GM12872 (cell line): Measurements from ENCODE around the gene ADAM12.

Experiments
- CTCF ChIP-seq: IDR thresholded peaks from 3 replicates; pipeline ENCODE4 v1.5.1; 2011; ENCODE audit warnings: low read depth, mild to moderate bottlenecking, low read length, moderate library complexity; ENCODE audit not compliant: insufficient read depth

Gene ADAM12

GRCh38 chr10:126163506-126163905, 224.8 kb downstream of the ADAM12 start:
- TF ChIP-seq CTCF: no peak

- TF ChIP-seq CTCF: no peak
Observed at GRCh38 chr10:126161691-126162090, 226.6 kb downstream of the ADAM12 start.

- TF ChIP-seq CTCF: no peak
Observed at GRCh38 chr10:126160971-126161630, 227.2 kb downstream of the ADAM12 start.

GRCh38 chr10:126160571-126160970, 227.7 kb downstream of the ADAM12 start:
- TF ChIP-seq CTCF: no peak

GRCh38 chr10:126158133-126158892, 230.0 kb downstream of the ADAM12 start:
- TF ChIP-seq CTCF: no peak

- no peak for TF ChIP-seq CTCF
Observed at GRCh38 chr10:126157189-126157588, 231.1 kb downstream of the ADAM12 start.

- no peak for TF ChIP-seq CTCF
Observed at GRCh38 chr10:126156503-126156902, 231.8 kb downstream of the ADAM12 start.
